H1 (cell line): ENCODE measurements around the gene ABHD12. TPM values are rescaled to one million over a fixed set of nuclear protein-coding genes. Genes with fewer than 3 reads are reported as not detected.

Source experiments
- EGR1 ChIP-seq: IDR thresholded peaks from 2 replicates; pipeline ENCODE4 v1.6.1; 2011; ENCODE audit warnings: low read depth, low read length, borderline replicate concordance
- EZH2 ChIP-seq: fragments of 200-600 bp; sonication (generic); IDR thresholded peaks from 2 replicates; pipeline ENCODE4 v1.7.1; 2012; ENCODE audit warnings: low read depth, mild to moderate bottlenecking, moderate library complexity, low read length, inconsistent platforms; ENCODE audit not compliant: severe bottlenecking
- FOSL1 ChIP-seq: IDR thresholded peaks from 2 replicates; pipeline ENCODE4 v1.6.1; 2011; ENCODE audit warnings: mild to moderate bottlenecking, low read depth, low read length, moderate library complexity; ENCODE audit not compliant: insufficient read depth
- JUN ChIP-seq: IDR thresholded peaks from 2 replicates; pipeline ENCODE4 v1.6.1; 2011; ENCODE audit warnings: low read depth, mild to moderate bottlenecking, improper control_type of control experiment, low read length
- KDM5A ChIP-seq: fragments of 200-600 bp; IDR thresholded peaks from 2 replicates; pipeline ENCODE4 v1.7.1; 2012; ENCODE audit warnings: mild to moderate bottlenecking, low read length, inconsistent platforms, mixed read lengths
- TCF12 ChIP-seq: IDR thresholded peaks from 2 replicates; pipeline ENCODE4 v1.6.1; 2011; ENCODE audit warnings: low read depth, mild to moderate bottlenecking, low read length
- polyA plus RNA-seq, 7 experiments: library from polyadenylated mRNA; depleted of rRNA in 3 of 7; stranded (reverse) in 5 of 7; unstranded in 2 of 7; fragments of >200 nt in 5 of 7; fragments of 200-250 nt in 2 of 7; gene quantifications; 1 replicate in 5 of 7; 2 replicates in 1 of 7; 4 replicates in 1 of 7; pipeline versions ENCODE4 v1.2.1 to v1.2.3, GENCODE V29; 2011 to 2013; ENCODE audit warnings: missing spikeins in 2 of 7, mixed read lengths in 2 of 7
- total RNA-seq: library from RNA; stranded (reverse); fragmentation: NEBNext Ultra II Directional; extraction: Animal tissue kit (Norgen Biotek cat#: 25700); gene quantifications from 2 replicates; pipeline ENCODE4 v1.2.1, GENCODE V29; 2021
- TF ChIP-seq, protein P1 (sequence below): fragments of 300-600 bp; sonication (generic); IDR thresholded peaks from 2 replicates; pipeline ENCODE4 v1.7.1; 2012; ENCODE audit warnings: low read length, moderate library complexity, mild to moderate bottlenecking, inconsistent platforms; ENCODE audit not compliant: insufficient replicate concordance

Gene ABHD12
- total and polyA plus RNA-seq, 2 of the 8 experiments (the other 6 are each of a cell fraction or from before 2014, with no cell fraction given), result 31.3 to 59.5 TPM

DNA sequence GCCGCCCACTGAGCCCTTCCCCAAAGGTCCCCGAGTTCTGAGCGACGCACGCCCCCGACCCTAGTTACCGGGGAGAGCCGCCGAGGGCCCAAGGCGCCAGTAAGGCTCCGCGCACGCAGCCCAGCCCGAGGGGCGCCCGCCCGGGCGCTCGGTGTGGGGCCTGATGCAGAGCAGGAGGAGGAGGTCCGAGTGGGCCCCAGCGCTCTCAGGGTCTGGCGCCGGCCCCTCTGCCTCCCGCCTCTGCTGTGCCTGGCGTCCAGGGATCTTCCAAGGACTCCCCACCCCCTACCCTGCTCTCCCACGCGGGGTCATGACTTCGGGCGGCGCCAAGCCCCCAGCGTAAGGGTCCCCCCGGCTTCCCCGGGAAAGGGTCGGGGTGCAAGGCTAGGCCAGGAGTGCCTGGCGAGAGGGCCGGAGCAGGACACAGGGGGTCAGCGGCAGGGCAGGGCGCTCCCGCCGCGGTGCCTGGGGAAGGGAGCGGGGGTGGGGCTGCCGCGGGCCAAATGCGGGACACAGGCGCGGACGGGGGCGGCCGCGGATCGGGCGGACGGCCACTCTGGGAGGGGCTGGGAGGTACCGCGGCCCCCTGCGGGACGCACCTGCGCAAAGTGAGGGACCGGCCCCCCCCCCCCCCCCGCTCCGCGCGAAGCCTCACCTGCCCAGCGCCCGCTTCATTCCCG lies 637 bp downstream of the ABHD12 start (continued):
- TF ChIP-seq, protein P1, sequence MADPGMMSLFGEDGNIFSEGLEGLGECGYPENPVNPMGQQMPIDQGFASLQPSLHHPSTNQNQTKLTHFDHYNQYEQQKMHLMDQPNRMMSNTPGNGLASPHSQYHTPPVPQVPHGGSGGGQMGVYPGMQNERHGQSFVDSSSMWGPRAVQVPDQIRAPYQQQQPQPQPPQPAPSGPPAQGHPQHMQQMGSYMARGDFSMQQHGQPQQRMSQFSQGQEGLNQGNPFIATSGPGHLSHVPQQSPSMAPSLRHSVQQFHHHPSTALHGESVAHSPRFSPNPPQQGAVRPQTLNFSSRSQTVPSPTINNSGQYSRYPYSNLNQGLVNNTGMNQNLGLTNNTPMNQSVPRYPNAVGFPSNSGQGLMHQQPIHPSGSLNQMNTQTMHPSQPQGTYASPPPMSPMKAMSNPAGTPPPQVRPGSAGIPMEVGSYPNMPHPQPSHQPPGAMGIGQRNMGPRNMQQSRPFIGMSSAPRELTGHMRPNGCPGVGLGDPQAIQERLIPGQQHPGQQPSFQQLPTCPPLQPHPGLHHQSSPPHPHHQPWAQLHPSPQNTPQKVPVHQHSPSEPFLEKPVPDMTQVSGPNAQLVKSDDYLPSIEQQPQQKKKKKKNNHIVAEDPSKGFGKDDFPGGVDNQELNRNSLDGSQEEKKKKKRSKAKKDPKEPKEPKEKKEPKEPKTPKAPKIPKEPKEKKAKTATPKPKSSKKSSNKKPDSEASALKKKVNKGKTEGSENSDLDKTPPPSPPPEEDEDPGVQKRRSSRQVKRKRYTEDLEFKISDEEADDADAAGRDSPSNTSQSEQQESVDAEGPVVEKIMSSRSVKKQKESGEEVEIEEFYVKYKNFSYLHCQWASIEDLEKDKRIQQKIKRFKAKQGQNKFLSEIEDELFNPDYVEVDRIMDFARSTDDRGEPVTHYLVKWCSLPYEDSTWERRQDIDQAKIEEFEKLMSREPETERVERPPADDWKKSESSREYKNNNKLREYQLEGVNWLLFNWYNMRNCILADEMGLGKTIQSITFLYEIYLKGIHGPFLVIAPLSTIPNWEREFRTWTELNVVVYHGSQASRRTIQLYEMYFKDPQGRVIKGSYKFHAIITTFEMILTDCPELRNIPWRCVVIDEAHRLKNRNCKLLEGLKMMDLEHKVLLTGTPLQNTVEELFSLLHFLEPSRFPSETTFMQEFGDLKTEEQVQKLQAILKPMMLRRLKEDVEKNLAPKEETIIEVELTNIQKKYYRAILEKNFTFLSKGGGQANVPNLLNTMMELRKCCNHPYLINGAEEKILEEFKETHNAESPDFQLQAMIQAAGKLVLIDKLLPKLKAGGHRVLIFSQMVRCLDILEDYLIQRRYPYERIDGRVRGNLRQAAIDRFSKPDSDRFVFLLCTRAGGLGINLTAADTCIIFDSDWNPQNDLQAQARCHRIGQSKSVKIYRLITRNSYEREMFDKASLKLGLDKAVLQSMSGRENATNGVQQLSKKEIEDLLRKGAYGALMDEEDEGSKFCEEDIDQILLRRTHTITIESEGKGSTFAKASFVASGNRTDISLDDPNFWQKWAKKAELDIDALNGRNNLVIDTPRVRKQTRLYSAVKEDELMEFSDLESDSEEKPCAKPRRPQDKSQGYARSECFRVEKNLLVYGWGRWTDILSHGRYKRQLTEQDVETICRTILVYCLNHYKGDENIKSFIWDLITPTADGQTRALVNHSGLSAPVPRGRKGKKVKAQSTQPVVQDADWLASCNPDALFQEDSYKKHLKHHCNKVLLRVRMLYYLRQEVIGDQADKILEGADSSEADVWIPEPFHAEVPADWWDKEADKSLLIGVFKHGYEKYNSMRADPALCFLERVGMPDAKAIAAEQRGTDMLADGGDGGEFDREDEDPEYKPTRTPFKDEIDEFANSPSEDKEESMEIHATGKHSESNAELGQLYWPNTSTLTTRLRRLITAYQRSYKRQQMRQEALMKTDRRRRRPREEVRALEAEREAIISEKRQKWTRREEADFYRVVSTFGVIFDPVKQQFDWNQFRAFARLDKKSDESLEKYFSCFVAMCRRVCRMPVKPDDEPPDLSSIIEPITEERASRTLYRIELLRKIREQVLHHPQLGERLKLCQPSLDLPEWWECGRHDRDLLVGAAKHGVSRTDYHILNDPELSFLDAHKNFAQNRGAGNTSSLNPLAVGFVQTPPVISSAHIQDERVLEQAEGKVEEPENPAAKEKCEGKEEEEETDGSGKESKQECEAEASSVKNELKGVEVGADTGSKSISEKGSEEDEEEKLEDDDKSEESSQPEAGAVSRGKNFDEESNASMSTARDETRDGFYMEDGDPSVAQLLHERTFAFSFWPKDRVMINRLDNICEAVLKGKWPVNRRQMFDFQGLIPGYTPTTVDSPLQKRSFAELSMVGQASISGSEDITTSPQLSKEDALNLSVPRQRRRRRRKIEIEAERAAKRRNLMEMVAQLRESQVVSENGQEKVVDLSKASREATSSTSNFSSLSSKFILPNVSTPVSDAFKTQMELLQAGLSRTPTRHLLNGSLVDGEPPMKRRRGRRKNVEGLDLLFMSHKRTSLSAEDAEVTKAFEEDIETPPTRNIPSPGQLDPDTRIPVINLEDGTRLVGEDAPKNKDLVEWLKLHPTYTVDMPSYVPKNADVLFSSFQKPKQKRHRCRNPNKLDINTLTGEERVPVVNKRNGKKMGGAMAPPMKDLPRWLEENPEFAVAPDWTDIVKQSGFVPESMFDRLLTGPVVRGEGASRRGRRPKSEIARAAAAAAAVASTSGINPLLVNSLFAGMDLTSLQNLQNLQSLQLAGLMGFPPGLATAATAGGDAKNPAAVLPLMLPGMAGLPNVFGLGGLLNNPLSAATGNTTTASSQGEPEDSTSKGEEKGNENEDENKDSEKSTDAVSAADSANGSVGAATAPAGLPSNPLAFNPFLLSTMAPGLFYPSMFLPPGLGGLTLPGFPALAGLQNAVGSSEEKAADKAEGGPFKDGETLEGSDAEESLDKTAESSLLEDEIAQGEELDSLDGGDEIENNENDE, result no peak
- TF ChIP-seq TCF12 (no peak), EZH2 (no peak), FOSL1 (no peak), EGR1 (no peak; the same call in 1 of the 2 replicates), JUN (no peak), KDM5A (no peak; the same call in 1 of the 2 replicates)
